Erythroblast (primary cell): ENCODE measurements around the gene UFM1.
"Not testable (repeated sequence)": the region's sequence is repeated elsewhere in the genome, so short reads cannot be mapped to it uniquely, and the experiment has no call there.

Source experiments
- DNase-seq, 2 experiments: peaks; one replicate each; lab custom pipeline; 2025; lab: John Stamatoyannopoulos, UW
- GATA1 ChIP-seq: IDR thresholded peaks from 2 replicates; pipeline ENCODE4 v1.6.1; 2011; ENCODE audit warnings: low read depth, mild to moderate bottlenecking, control low read depth, low read length, moderate library complexity
- POLR2A ChIP-seq: IDR thresholded peaks from 2 replicates; pipeline ENCODE4 v1.6.1; 2011; ENCODE audit warnings: mild to moderate bottlenecking, low read length

The UFM1 gene

GRCh38 chr13:38348861-38349389 is 726 bp upstream of the UFM1 start:
- TF ChIP-seq POLR2A (no peak), GATA1 (no peak)
- DNase-seq: peak in 1 of 2 experiments; percentile 32

GRCh38 chr13:38350114-38350617 is 515 bp downstream of the UFM1 start:
- peak; percentile 76 to 81 for DNase-seq
- no peak for TF ChIP-seq GATA1
- peak; percentile 70 for TF ChIP-seq POLR2A

GRCh38 chr13:38355595-38356119 is 6.0 kb downstream of the UFM1 start:
- DNase-seq: no peak
- TF ChIP-seq GATA1 (no peak), POLR2A (no peak)

GRCh38 chr13:38358684-38359083 is 9.0 kb downstream of the UFM1 start:
- DNase-seq: no peak
- TF ChIP-seq POLR2A (no peak), GATA1 (no peak)

GRCh38 chr13:38361542-38362262 is 12.1 kb downstream of the UFM1 start:
- no peak for DNase-seq
- TF ChIP-seq GATA1 (no peak), POLR2A (no peak)

- DNase-seq: no peak
- no peak for TF ChIP-seq POLR2A
- TF ChIP-seq GATA1: no peak
Measured at GRCh38 chr13:38363219-38363618, 13.6 kb downstream of the UFM1 start.

GRCh38 chr13:38363746-38364145 is 14.1 kb downstream of the UFM1 start:
- DNase-seq: not testable (repeated sequence)

GRCh38 chr13:38365661-38366060 is 16.0 kb downstream of the UFM1 start:
- TF ChIP-seq GATA1 (no peak), POLR2A (no peak)
- DNase-seq: no peak

GRCh38 chr13:38366954-38367645 is 17.4 kb downstream of the UFM1 start:
- no peak for DNase-seq
- no peak for TF ChIP-seq GATA1
- no peak for TF ChIP-seq POLR2A

GRCh38 chr13:38369058-38369457 is 19.4 kb downstream of the UFM1 start:
- DNase-seq: no peak
- TF ChIP-seq GATA1 (no peak), POLR2A (no peak)

GRCh38 chr13:38370096-38370495 is 20.4 kb downstream of the UFM1 start:
- DNase-seq: not testable (repeated sequence)

- DNase-seq: no peak
- TF ChIP-seq POLR2A (no peak), GATA1 (no peak)
Measured at GRCh38 chr13:38372820-38373383, 23.3 kb downstream of the UFM1 start.

GRCh38 chr13:38376546-38376945 is 26.9 kb downstream of the UFM1 start:
- no peak for DNase-seq
- TF ChIP-seq POLR2A (no peak), GATA1 (no peak)

- DNase-seq: no peak
- TF ChIP-seq GATA1 (no peak), POLR2A (no peak)
Measured at GRCh38 chr13:38381890-38382289, 32.2 kb downstream of the UFM1 start.
